Measurements from ENCODE around the gene GFOD1. TPM values are rescaled to one million over a fixed set of nuclear protein-coding genes. Genes with fewer than 3 reads are reported as not detected.

The GFOD1 gene
- total and polyA plus RNA-seq, 10 of the 15 experiments (the other 5 are each of a cell fraction or from before 2014, with no cell fraction given): 6.5 to 41.4 (median 16.0) TPM

DNA sequence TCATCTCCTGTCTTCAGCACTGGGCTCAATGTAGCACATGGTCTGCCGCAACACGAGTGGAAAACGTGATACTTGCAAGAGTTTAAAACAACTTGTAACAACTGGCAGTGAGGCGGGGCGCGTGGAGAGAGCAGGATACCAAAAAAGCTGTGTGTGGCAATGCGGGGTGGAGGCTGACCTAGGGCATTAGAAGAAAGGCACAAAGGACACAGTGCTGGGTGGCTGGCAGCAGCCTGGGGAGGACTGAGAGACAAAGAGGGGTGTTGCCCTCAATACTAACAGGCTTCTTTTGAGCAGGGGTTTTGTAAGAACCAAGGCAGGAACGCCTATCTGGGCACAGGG, 1.5 kb upstream of the GFOD1 start:
- POLR2A ChIA-PET: no interaction called here
- WGBS (ENCODE audit: insufficient coverage, insufficient replicate concordance, low lambda C conversion rate, missing lambda C conversion rate): 83% methylated on average over 8 of the region's 8 CpGs
- Histone ChIP-seq H3K27me3 (replicated peaks in 1 of 2; ENCODE audit: control insufficient read depth in 2 of 2, insufficient read depth in 2 of 2, low read length in 1 of 2) (no peaks in the 10 kb centered on the region), H4K20me1 (ENCODE audit: control insufficient read depth, insufficient read depth) (no peaks in the 10 kb centered on the region), H2AFZ (ENCODE audit: control insufficient read depth, low read depth, low read length) (no peak overlapping the region), H3K36me3 (ENCODE audit: control insufficient read depth in 2 of 2, insufficient read depth in 2 of 2, low read length in 1 of 2) (no peaks in the 10 kb centered on the region), H3K27ac (ENCODE audit: control insufficient read depth, insufficient read depth) (no peak overlapping the region), H3K9ac (ENCODE audit: control insufficient read depth, insufficient read depth, low read length) (no peak overlapping the region), H3K4me2 (ENCODE audit: control insufficient read depth, insufficient read depth) (peak overlapping the region; percentile 50; the same call in 1 of the 2 replicates), H3K9me3 (replicated peaks; ENCODE audit: control insufficient read depth, insufficient read depth, low read length) (no peaks in the 10 kb centered on the region), H3K4me3 (no peak overlapping the region), H3K4me1 (ENCODE audit: control insufficient read depth, insufficient read depth, low read length) (peaks cover 6% of the 10 kb centered on the region; the same call in 1 of the 2 replicates), H3K79me2 (ENCODE audit: control insufficient read depth, insufficient read depth, low read length) (peaks cover 31% of the 10 kb centered on the region)
- RAD21 ChIA-PET (ENCODE audit: unreplicated experiment): interaction anchor here (1.0 kb wide), 1 partner anchor 49 kb away, joined by 4 read pairs; no protein-coding TSS in a partner anchor
- DNase-seq (ENCODE audit: low read depth, low spot score): no peak
- CTCF ChIA-PET: interaction anchor here (0.8 to 1.4 kb wide), 2 partner anchors 49 to 153 kb away, joined by 3 read pairs; no protein-coding TSS in a partner anchor
- no peak for FAIRE-seq
- ATAC-seq: no peak
- intact Hi-C loops (cut with micrococcal nuclease; ENCODE audit: unreplicated experiment) (loop anchor here (5.0 kb wide), 1 partner anchor 152 kb away; no protein-coding TSS in a partner anchor), in situ Hi-C loops (cut with MboI) (no loop called here)
- SMC1A ChIA-PET (ENCODE audit: uncharacterized antibody, unreplicated experiment): interaction anchor here (0.6 kb wide), 1 partner anchor 47 kb away, joined by 4 read pairs; no protein-coding TSS in a partner anchor
- no TSS peak for BruUV-seq (replicated peaks)
- TF ChIP-seq TBL1XR1 (IDR thresholded peaks at IDR 0.05; ENCODE audit: low read depth, low read length) (no peak), RFX5 (IDR thresholded peaks at IDR 0.05; ENCODE audit: low read depth, low read length) (no peak), MEF2A (IDR thresholded peaks at IDR 0.05; ENCODE audit: insufficient read depth, low read depth, low read length) (no peak)

DNA sequence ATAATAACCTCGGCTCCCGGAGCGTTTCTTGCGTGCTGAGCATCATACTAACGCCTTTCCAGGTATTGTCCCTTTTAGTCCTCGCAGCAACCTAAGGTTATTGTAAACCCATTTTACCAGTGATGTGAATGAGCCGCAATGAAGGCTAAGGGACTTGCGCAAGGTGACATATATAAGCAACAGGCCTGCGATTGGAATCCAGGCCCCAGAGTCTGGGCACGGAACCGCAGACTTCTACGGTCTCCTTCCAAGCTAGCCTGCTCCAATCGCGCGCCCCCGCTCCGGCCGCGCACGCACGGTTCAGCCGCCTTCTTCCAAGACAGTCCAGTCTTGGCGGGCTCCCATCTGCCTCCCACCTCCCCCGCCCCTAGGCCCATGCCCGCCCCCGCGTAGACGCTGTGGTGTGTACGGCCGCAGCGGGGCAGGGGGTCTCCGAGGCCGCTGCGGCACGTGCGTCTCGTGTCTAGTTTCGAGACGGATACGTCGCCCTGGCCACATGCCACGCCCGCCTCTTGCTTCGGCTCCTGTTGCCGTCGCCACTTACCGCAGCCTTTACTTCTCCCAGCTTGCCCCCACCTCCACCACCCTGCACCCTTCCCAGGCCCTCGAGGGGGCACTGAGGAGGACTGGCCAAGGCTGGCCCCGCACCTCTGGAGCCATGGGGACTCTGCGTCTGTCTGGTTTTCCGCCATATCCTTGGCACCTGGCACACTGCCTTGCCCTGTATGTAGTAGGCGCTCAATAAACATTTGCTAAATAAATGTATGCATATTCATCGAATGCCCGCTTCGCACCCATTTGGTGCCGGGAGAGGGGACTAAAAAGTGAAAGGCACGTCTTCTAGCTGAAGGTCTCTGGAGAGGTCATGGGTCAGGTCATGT, 855 bp upstream of the GFOD1 start:
- Histone ChIP-seq H2AFZ (ENCODE audit: control insufficient read depth, low read depth, low read length) (peak overlapping the region; percentile 69), H3K27me3 (replicated peaks in 1 of 2; ENCODE audit: control insufficient read depth in 2 of 2, insufficient read depth in 2 of 2, low read length in 1 of 2) (no peaks in the 10 kb centered on the region), H3K36me3 (ENCODE audit: control insufficient read depth in 2 of 2, insufficient read depth in 2 of 2, low read length in 1 of 2) (no peaks in the 10 kb centered on the region), H3K79me2 (ENCODE audit: control insufficient read depth, insufficient read depth, low read length) (peaks cover 37% of the 10 kb centered on the region), H3K4me2 (ENCODE audit: control insufficient read depth, insufficient read depth) (peak overlapping the region; percentile 93), H3K27ac (ENCODE audit: control insufficient read depth, insufficient read depth) (no peak overlapping the region), H3K9me3 (replicated peaks; ENCODE audit: control insufficient read depth, insufficient read depth, low read length) (no peaks in the 10 kb centered on the region), H3K9ac (ENCODE audit: control insufficient read depth, insufficient read depth, low read length) (peak overlapping the region; percentile 17), H3K4me1 (ENCODE audit: control insufficient read depth, insufficient read depth, low read length) (peaks cover 11% of the 10 kb centered on the region), H3K4me3 (peak overlapping the region; percentile 97), H4K20me1 (ENCODE audit: control insufficient read depth, insufficient read depth) (no peaks in the 10 kb centered on the region)
- no peak for FAIRE-seq
- ChIA-PET RAD21 (ENCODE audit: unreplicated experiment) (interaction anchor here (0.8 to 11.8 kb wide), 6 partner anchors 10 to 159 kb away, joined by 3 to 193 read pairs (median 8); partner anchors contain the start of gene SIRT5), SMC1A (ENCODE audit: uncharacterized antibody, unreplicated experiment) (interaction anchor here (0.9 to 10.5 kb wide), 4 partner anchors 9 to 113 kb away, joined by 3 to 181 read pairs (median 16); no protein-coding TSS in a partner anchor), POLR2A (interaction anchor here (0.6 to 5.5 kb wide), 12 partner anchors 9 to 185 kb away, joined by 3 to 68 read pairs (median 4); partner anchors contain the start of gene NOL7), CTCF (interaction anchor here (0.8 to 1.4 kb wide), 2 partner anchors 50 to 153 kb away, joined by 3 read pairs; no protein-coding TSS in a partner anchor)
- DNase-seq (ENCODE audit: low read depth, low spot score): no peak
- no peak for ATAC-seq
- no TSS peak for BruUV-seq (replicated peaks)
- intact Hi-C loops (cut with micrococcal nuclease; ENCODE audit: unreplicated experiment): loop anchor here (5.0 kb wide), 1 partner anchor 151 kb away; no protein-coding TSS in a partner anchor
- WGBS (ENCODE audit: insufficient coverage, insufficient replicate concordance, low lambda C conversion rate, missing lambda C conversion rate): 17% methylated on average over 56 of the region's 57 CpGs
- in situ Hi-C loops (cut with MboI): no loop called here
- TF ChIP-seq RCOR1 (conservative IDR thresholded peaks at IDR 0.05; ENCODE audit: low read depth, low read length) (0 out of 2 replicates have a peak, but pooled peaks have one; percentile 74), BHLHE40 (IDR thresholded peaks at IDR 0.05; ENCODE audit: borderline replicate concordance in 1 of 2, low read depth in 2 of 2, low read length in 1 of 2) (peak; percentile 89 to 94), EGR1 (IDR thresholded peaks at IDR 0.05; ENCODE audit: borderline replicate concordance in 1 of 2, low read depth in 2 of 2, low read length in 2 of 2) (peak in 1 of 2 experiments; percentile 67; a peak in 1 of 3 replicates), RUNX3 (IDR thresholded peaks at IDR 0.05; ENCODE audit: low read length) (peak; percentile 48; the same call in 1 of the 2 replicates), ZNF592 (IDR thresholded peaks at IDR 0.05) (no peak)

All from GM12878 (cell line).